Fibroblast of lung (primary cell): ENCODE data around the gene MGAT5. TPM values are rescaled to one million over a fixed set of nuclear protein-coding genes. Genes with fewer than 3 reads are reported as not detected.

ENCODE experiments used
- DNase-seq, 2 donors: peaks; one replicate each; pipeline versions ENCODE4 v3.0.0 to v3.0.0-alpha.2; 2010; ENCODE audit warnings: low read depth in 2 of 2
- H2AFZ ChIP-seq: 2 replicates; pipeline ENCODE4 v1.5.1; 2012; ENCODE audit warnings: low read length, control low read depth, inconsistent platforms
- H3K27ac ChIP-seq: 2 replicates; pipeline ENCODE4 v1.5.1; 2011; ENCODE audit warnings: low read length, control low read depth; ENCODE audit not compliant: insufficient read depth
- H3K27me3 ChIP-seq: 2 replicates; pipeline ENCODE4 v1.5.1; 2011; ENCODE audit warnings: mild to moderate bottlenecking, low read length; ENCODE audit not compliant: control insufficient read depth, insufficient read depth
- H3K36me3 ChIP-seq: 2 replicates; pipeline ENCODE4 v1.5.1; 2011; ENCODE audit warnings: low read length; ENCODE audit not compliant: control insufficient read depth, insufficient read depth
- H3K4me1 ChIP-seq: 2 replicates; pipeline ENCODE4 v1.5.1; 2011; ENCODE audit warnings: low read length; ENCODE audit not compliant: control insufficient read depth, insufficient read depth; ENCODE audit errors: extremely low read depth
- H3K4me2 ChIP-seq: 2 replicates; pipeline ENCODE4 v1.5.1; 2011; ENCODE audit warnings: low read length, control low read depth; ENCODE audit not compliant: insufficient read depth; ENCODE audit errors: extremely low read depth
- H3K4me3 ChIP-seq, 4 experiments: fragments of 200-600 bp in 1 of 4; sonication (generic) in 1 of 4; replicated peaks in 1 of 4; 2 replicates each; pipeline ENCODE4 v1.5.1; 2011 to 2016; ENCODE audit warnings: low read length in 4 of 4, low read depth in 3 of 4, mild to moderate bottlenecking in 3 of 4, control low read depth in 2 of 4, inconsistent platforms in 1 of 4, mixed read lengths in 1 of 4; ENCODE audit not compliant: insufficient read depth in 1 of 4; ENCODE audit errors: control extremely low read depth in 1 of 4
- H3K79me2 ChIP-seq: 2 replicates; pipeline ENCODE4 v1.5.1; 2012; ENCODE audit warnings: mild to moderate bottlenecking, low read length, inconsistent platforms; ENCODE audit not compliant: control insufficient read depth, insufficient read depth
- H3K9ac ChIP-seq: 2 replicates; pipeline ENCODE4 v1.5.1; 2011; ENCODE audit warnings: mild to moderate bottlenecking, low read length, control low read depth; ENCODE audit not compliant: insufficient read depth
- H3K9me3 ChIP-seq: 2 replicates; pipeline ENCODE4 v1.5.1; 2012; ENCODE audit warnings: low read depth, low read length; ENCODE audit not compliant: control insufficient read depth, insufficient read depth
- H4K20me1 ChIP-seq: 2 replicates; pipeline ENCODE4 v1.5.1; 2011; ENCODE audit warnings: low read length; ENCODE audit not compliant: control insufficient read depth, insufficient read depth; ENCODE audit errors: extremely low read depth
- CTCF ChIP-seq, 2 donors: IDR thresholded peaks in 1 of 2; conservative IDR thresholded peaks in 1 of 2; 1 replicate in 1 of 2; 2 replicates in 1 of 2; pipeline ENCODE4 v1.5.1; 2011 to 2012; ENCODE audit warnings: low read length in 2 of 2, control low read depth in 1 of 2, inconsistent platforms in 1 of 2, low read depth in 1 of 2, mild to moderate bottlenecking in 1 of 2
- EZH2 ChIP-seq: IDR thresholded peaks from 2 replicates; pipeline ENCODE4 v1.5.1; 2012; ENCODE audit warnings: low read length, control low read depth, mild to moderate bottlenecking; ENCODE audit errors: missing control alignments
- polyA plus RNA-seq, 2 donors: library from polyadenylated mRNA; depleted of rRNA in 1 of 2; stranded (reverse) in 1 of 2; unstranded in 1 of 2; fragments of >200 nt; gene quantifications; 2 replicates each; pipeline ENCODE4 v1.2.1, GENCODE V29; 2011 to 2012; ENCODE audit warnings: missing spikeins in 1 of 2
- total RNA-seq: library from RNA; depleted of rRNA; stranded (reverse); fragments of >200 nt; gene quantifications from 2 replicates; pipeline ENCODE4 v1.2.1, GENCODE V29; 2014

MGAT5 gene
- total and polyA plus RNA-seq, 2 donors (not counting 1 experiment from before 2014, with no cell fraction given) = 270 to 301 TPM

- no peak for DNase-seq
- no peak overlapping the region for H3K4me2 ChIP-seq
- no peak overlapping the region for H3K9ac ChIP-seq
- no peaks in the 10 kb centered on the region for H3K9me3 ChIP-seq
- no peaks in the 10 kb centered on the region for H3K79me2 ChIP-seq
- H3K27ac ChIP-seq = no peak overlapping the region
- H3K27me3 ChIP-seq = no peaks in the 10 kb centered on the region
- H3K36me3 ChIP-seq = peaks cover 2% of the 10 kb centered on the region
- no peak overlapping the region for H2AFZ ChIP-seq
- H4K20me1 ChIP-seq = no peaks in the 10 kb centered on the region
- TF ChIP-seq CTCF (conservative IDR thresholded peaks at IDR 0.05 in 1 of 2, IDR thresholded peaks at IDR 0.05 in 1 of 2; ENCODE audit: low read depth in 1 of 2, low read length in 2 of 2) (no peak), EZH2 (no peak)
- H3K4me3 ChIP-seq = no peak overlapping the region
- H3K4me1 ChIP-seq = peaks cover 6% of the 10 kb centered on the region
These were observed 125.8 kb downstream of the MGAT5 start for GRCh38 chr2:134379722-134380121.

- H3K36me3 ChIP-seq = peaks cover 2% of the 10 kb centered on the region
- H3K79me2 ChIP-seq = no peaks in the 10 kb centered on the region
- H4K20me1 ChIP-seq = no peaks in the 10 kb centered on the region
- H3K9ac ChIP-seq = no peak overlapping the region
- no peak overlapping the region for H3K4me2 ChIP-seq
- no peak for DNase-seq
- peaks cover 6% of the 10 kb centered on the region for H3K4me1 ChIP-seq
- no peak overlapping the region for H2AFZ ChIP-seq
- H3K27me3 ChIP-seq = no peaks in the 10 kb centered on the region
- H3K4me3 ChIP-seq = no peak overlapping the region
- H3K9me3 ChIP-seq = no peaks in the 10 kb centered on the region
- no peak for TF ChIP-seq CTCF (conservative IDR thresholded peaks at IDR 0.05 in 1 of 2, IDR thresholded peaks at IDR 0.05 in 1 of 2; ENCODE audit: low read depth in 1 of 2, low read length in 2 of 2)
- TF ChIP-seq EZH2 = no peak
- H3K27ac ChIP-seq = no peak overlapping the region
These were observed 127.3 kb downstream of the MGAT5 start for GRCh38 chr2:134381141-134381540.

- DNase-seq = no peak
- no peaks in the 10 kb centered on the region for H3K79me2 ChIP-seq
- no peaks in the 10 kb centered on the region for H3K9me3 ChIP-seq
- H3K27me3 ChIP-seq = no peaks in the 10 kb centered on the region
- no peak overlapping the region for H3K27ac ChIP-seq
- no peak overlapping the region for H3K4me3 ChIP-seq
- peaks cover 2% of the 10 kb centered on the region for H3K36me3 ChIP-seq
- H4K20me1 ChIP-seq = no peaks in the 10 kb centered on the region
- peaks cover 4% of the 10 kb centered on the region for H3K4me1 ChIP-seq
- TF ChIP-seq EZH2 = no peak
- TF ChIP-seq CTCF (conservative IDR thresholded peaks at IDR 0.05 in 1 of 2, IDR thresholded peaks at IDR 0.05 in 1 of 2; ENCODE audit: low read depth in 1 of 2, low read length in 2 of 2) = no peak
- no peak overlapping the region for H3K9ac ChIP-seq
- H2AFZ ChIP-seq = no peak overlapping the region
- H3K4me2 ChIP-seq = no peak overlapping the region
These were observed 130.3 kb downstream of the MGAT5 start for GRCh38 chr2:134384131-134384530.
